Smooth muscle cell (in vitro differentiated cells): ENCODE results near the gene PPP2R2D. TPM values are rescaled to one million over a fixed set of nuclear protein-coding genes. Genes with fewer than 3 reads are reported as not detected.

Experiments used
- DNase-seq: peaks from one replicate; lab custom pipeline; 2025; ENCODE audit not compliant: unreplicated experiment; lab: John Stamatoyannopoulos, UW
- H2AFZ ChIP-seq: fragments of 200-600 bp; sonication (generic); 2 replicates; pipeline ENCODE4 v1.6.0; 2016; ENCODE audit warnings: antibody characterized with exemption, low read depth, mild to moderate bottlenecking
- H3F3A ChIP-seq: fragments of 200-600 bp; sonication (generic); 2 replicates; pipeline ENCODE4 v1.6.0; 2017; ENCODE audit warnings: antibody characterized with exemption, low read depth
- H3K27ac ChIP-seq: fragments of 200-600 bp; sonication (generic); 2 replicates; pipeline ENCODE4 v1.5.1; 2016; ENCODE audit warnings: low read depth, mild to moderate bottlenecking
- H3K27me3 ChIP-seq: fragments of 200-600 bp; sonication (generic); 2 replicates; pipeline ENCODE4 v1.6.1; 2016; ENCODE audit warnings: low read depth, mild to moderate bottlenecking
- H3K36me3 ChIP-seq: fragments of 200-600 bp; sonication (generic); 2 replicates; pipeline ENCODE4 v1.5.1; 2016; ENCODE audit warnings: low read depth
- H3K4me1 ChIP-seq: fragments of 200-600 bp; sonication (generic); 2 replicates; pipeline ENCODE4 v1.5.1; 2016; ENCODE audit warnings: low read depth
- H3K4me2 ChIP-seq: fragments of 200-600 bp; sonication (generic); 2 replicates; pipeline ENCODE4 v1.6.0; 2016; ENCODE audit warnings: mild to moderate bottlenecking
- H3K4me3 ChIP-seq: fragments of 200-600 bp; sonication (generic); 2 replicates; pipeline ENCODE4 v1.5.1; 2016; ENCODE audit warnings: mild to moderate bottlenecking
- H3K79me2 ChIP-seq: fragments of 200-600 bp; sonication (generic); 2 replicates; pipeline ENCODE4 v1.6.0; 2016; ENCODE audit warnings: low read depth, mild to moderate bottlenecking
- H3K9ac ChIP-seq: fragments of 200-600 bp; sonication (generic); 2 replicates; pipeline ENCODE4 v1.6.0; 2016; ENCODE audit warnings: low read depth
- H3K9me3 ChIP-seq: fragments of 200-600 bp; sonication (generic); replicated peaks from 2 replicates; pipeline ENCODE4 v1.5.1; 2016; ENCODE audit warnings: low read depth
- H4K20me1 ChIP-seq: fragments of 200-600 bp; sonication (generic); 2 replicates; pipeline ENCODE4 v1.6.0; 2016; ENCODE audit warnings: low read depth
- CTCF ChIP-seq: fragments of 200-600 bp; sonication (generic); IDR thresholded peaks from 2 replicates; pipeline ENCODE4 v1.5.1; 2017; ENCODE audit warnings: borderline replicate concordance, mild to moderate bottlenecking, antibody characterized with exemption; ENCODE audit not compliant: insufficient read depth, poor library complexity, severe bottlenecking
- WGBS: methylation state at CpG from one replicate; pipeline ENCODE4 v1.1.7; 2016; ENCODE audit warnings: low lambda C conversion rate; 5-methylcytosine and 5-hydroxymethylcytosine counted together
- polyA plus RNA-seq: library from polyadenylated mRNA; unstranded; fragments of >200 nt; fragmentation: Nextera tagmentation; extraction: Ambion mirVana; gene quantifications from 2 replicates; pipeline ENCODE4 v1.2.1, GENCODE V29; 2016
- total RNA-seq: library from RNA; depleted of rRNA; stranded (reverse); fragments of >200 nt; gene quantifications from 2 replicates; pipeline ENCODE4 v1.2.3, GENCODE V29; 2014

PPP2R2D gene
- total and polyA plus RNA-seq, 2 experiments from 2014 or later, result 22.5 to 27.1 TPM

GRCh38 chr10:131852823-131853609 is 47.8 kb upstream of the PPP2R2D start:
- 90% methylated on average over 25 of the region's 25 CpGs for WGBS
- no peak overlapping the region for H3K27ac ChIP-seq
- no peaks in the 10 kb centered on the region for H3K36me3 ChIP-seq
- no peaks in the 10 kb centered on the region for H3F3A ChIP-seq
- H2AFZ ChIP-seq, result no peak overlapping the region
- no peaks in the 10 kb centered on the region for H3K27me3 ChIP-seq
- no peak overlapping the region for H3K4me2 ChIP-seq
- H3K9me3 ChIP-seq, result no peaks in the 10 kb centered on the region
- H3K4me1 ChIP-seq, result no peaks in the 10 kb centered on the region
- H4K20me1 ChIP-seq, result no peaks in the 10 kb centered on the region
- H3K4me3 ChIP-seq, result no peak overlapping the region
- H3K79me2 ChIP-seq, result no peaks in the 10 kb centered on the region
- no peak for TF ChIP-seq CTCF
- no peak for DNase-seq
- no peak overlapping the region for H3K9ac ChIP-seq

GRCh38 chr10:131853610-131853964 is 47.2 kb upstream of the PPP2R2D start:
- Histone ChIP-seq H3K27ac (no peak overlapping the region), H3K9me3 (no peaks in the 10 kb centered on the region), H4K20me1 (no peaks in the 10 kb centered on the region), H3K27me3 (no peaks in the 10 kb centered on the region), H3K4me1 (no peaks in the 10 kb centered on the region), H3K4me3 (no peak overlapping the region), H3K79me2 (no peaks in the 10 kb centered on the region), H3K36me3 (no peaks in the 10 kb centered on the region), H3K4me2 (no peak overlapping the region), H3K9ac (no peak overlapping the region), H2AFZ (no peak overlapping the region), H3F3A (no peaks in the 10 kb centered on the region)
- WGBS, result 94% methylated on average over 13 of the region's 13 CpGs
- no peak for DNase-seq
- no peak for TF ChIP-seq CTCF

- Histone ChIP-seq H3K9ac (no peak overlapping the region), H3K79me2 (no peaks in the 10 kb centered on the region), H3K27me3 (no peaks in the 10 kb centered on the region), H3K36me3 (no peaks in the 10 kb centered on the region), H4K20me1 (no peaks in the 10 kb centered on the region), H3K4me3 (no peak overlapping the region), H3K27ac (no peak overlapping the region), H3K4me1 (no peaks in the 10 kb centered on the region), H3F3A (no peaks in the 10 kb centered on the region), H3K9me3 (no peaks in the 10 kb centered on the region), H3K4me2 (no peak overlapping the region), H2AFZ (no peak overlapping the region)
- TF ChIP-seq CTCF, result no peak
- 86% methylated on average over 18 of the region's 22 CpGs for WGBS
- no peak for DNase-seq
Measured at GRCh38 chr10:131854579-131855335, 46.1 kb upstream of the PPP2R2D start.
